Transverse colon (tissue), 4 donors: Measurements from ENCODE around the gene TNFSF15. TPM values are rescaled to one million over a fixed set of nuclear protein-coding genes. Genes with fewer than 3 reads are reported as not detected.

Source experiments
- DNase-seq: peaks from one replicate; pipeline ENCODE4 v3.0.0-alpha.2; 2019
- H3K27ac ChIP-seq, 4 donors: fragments of 200-600 bp; sonication (generic); 2 replicates each; pipeline ENCODE4 v1.5.1; 2016 to 2018; ENCODE audit warnings: inconsistent platforms in 4 of 4
- H3K27me3 ChIP-seq: fragments of 200-600 bp; sonication (generic); 2 replicates; pipeline ENCODE4 v1.5.1; 2017; ENCODE audit warnings: inconsistent platforms
- H3K36me3 ChIP-seq, 4 donors: fragments of 200-600 bp; sonication (generic); 2 replicates each; pipeline ENCODE4 v1.5.1; 2017 to 2019; ENCODE audit warnings: inconsistent platforms in 4 of 4
- H3K4me1 ChIP-seq, 4 donors: fragments of 200-600 bp; sonication (generic); 2 replicates each; pipeline ENCODE4 v1.5.1; 2017 to 2020; ENCODE audit warnings: inconsistent platforms in 4 of 4
- H3K4me3 ChIP-seq, 4 donors: fragments of 200-600 bp; sonication (generic); 1 replicate in 1 of 4; 2 replicates in 3 of 4; pipeline versions ENCODE4 v1.5.1 to v1.6.1; 2017 to 2019; ENCODE audit warnings: inconsistent platforms in 4 of 4
- H3K9me3 ChIP-seq, 2 donors: fragments of 200-600 bp; sonication (generic); 2 replicates each; pipeline ENCODE4 v1.5.1; 2017 to 2019; ENCODE audit warnings: inconsistent platforms in 2 of 2
- CTCF ChIP-seq, 5 experiments: fragments of 200-600 bp in 3 of 5; fragments of 450-650 bp in 2 of 5; sonication (generic) in 3 of 5; IDR thresholded peaks; 1 replicate in 2 of 5; 2 replicates in 3 of 5; pipeline ENCODE4 v1.5.1; 2016 to 2017; ENCODE audit warnings: antibody characterized with exemption in 5 of 5, inconsistent platforms in 3 of 5, mild to moderate bottlenecking in 2 of 5, moderate library complexity in 1 of 5
- EP300 ChIP-seq: sonication (generic); formaldehyde crosslinking; IDR thresholded peaks from one replicate; pipeline ENCODE4 v1.6.1; 2017; ENCODE audit warnings: antibody characterized with exemption, low read depth
- POLR2A ChIP-seq: fragments of 450-650 bp; IDR thresholded peaks from one replicate; pipeline ENCODE4 v1.6.1; 2016; ENCODE audit warnings: antibody characterized with exemption, mild to moderate bottlenecking, moderate library complexity
- POLR2AphosphoS5 ChIP-seq, 3 donors: sonication (generic); formaldehyde crosslinking; IDR thresholded peaks; one replicate each; pipeline ENCODE4 v1.6.1; 2016; ENCODE audit warnings: antibody characterized with exemption in 3 of 3
- WGBS, 2 donors: methylation state at CpG; one replicate each; pipeline ENCODE4 v1.1.5; 2018; ENCODE audit warnings: low coverage in 1 of 2; 5-methylcytosine and 5-hydroxymethylcytosine counted together
- in situ Hi-C, 4 donors: fragments of 200-750 bp; cut with MboI; loops; one replicate each; pipeline versions ENCODE4 v1.15.0 to v1.15.1; 2017; ENCODE audit warnings: low sequenced_read_pairs in 3 of 4, low pct_ligation_motif_present in 1 of 4, low pct_unique_long_range_greater_than_20kb in 1 of 4
- intact Hi-C: fragments of 100-400 bp; cut with DNase I; formaldehyde crosslinking; loops from one replicate; pipeline ENCODE4 v1.15.1; 2023; ENCODE audit warnings: low total_unique reads
- total RNA-seq, 4 donors: library from RNA; depleted of rRNA; stranded (reverse); fragments of >200 nt; gene quantifications; one replicate each; pipeline ENCODE4 v1.1.0, GENCODE V29; 2016

TNFSF15 gene
- total RNA-seq, 4 donors from 2014 or later, result 0.37 to 2.0 (median 1.9) TPM

- 95 to 96% methylated on average over 3 to 4 of the region's 4 CpGs for WGBS, 2 donors
- Histone ChIP-seq H3K36me3 (no peaks in the 10 kb centered on the region), H3K27ac (no peak overlapping the region), H3K27me3 (no peaks in the 10 kb centered on the region), H3K9me3 (no peaks in the 10 kb centered on the region), H3K4me3 (no peak overlapping the region), H3K4me1 (peaks cover 0 to 13% (median 12%) of the 10 kb centered on the region in 4 donors)
- intact Hi-C loops, result no loop called here
- TF ChIP-seq POLR2A (no peak), EP300 (no peak), POLR2AphosphoS5 (IDR thresholded peaks at IDR 0.05) (no peak), CTCF (IDR thresholded peaks at IDR 0.05) (no peak)
- no peak for DNase-seq
- in situ Hi-C loops, result no loop called here
Measured at GRCh38 chr9:114847492-114848417, 41.9 kb upstream of the TNFSF15 start.

- no peak for DNase-seq
- Histone ChIP-seq H3K4me1 (no peaks in the 10 kb centered on the region), H3K4me3 (no peak overlapping the region), H3K27ac (no peak overlapping the region), H3K36me3 (no peaks in the 10 kb centered on the region), H3K27me3 (no peaks in the 10 kb centered on the region), H3K9me3 (no peaks in the 10 kb centered on the region)
- intact Hi-C loops, result no loop called here
- in situ Hi-C loops, result no loop called here
- no peak for TF ChIP-seq EP300
- TF ChIP-seq POLR2AphosphoS5 (IDR thresholded peaks at IDR 0.05), result no peak
- TF ChIP-seq CTCF (IDR thresholded peaks at IDR 0.05), result no peak
- TF ChIP-seq POLR2A, result no peak
- 94 to 97% methylated on average over 5 of the region's 5 CpGs for WGBS, 2 donors
Measured at GRCh38 chr9:114845373-114845772, 39.5 kb upstream of the TNFSF15 start.

- Histone ChIP-seq H3K27ac (no peak overlapping the region), H3K27me3 (no peaks in the 10 kb centered on the region), H3K4me3 (no peak overlapping the region), H3K9me3 (no peaks in the 10 kb centered on the region), H3K36me3 (no peaks in the 10 kb centered on the region), H3K4me1 (no peaks in the 10 kb centered on the region)
- intact Hi-C loops (no loop called here), in situ Hi-C loops (no loop called here)
- 60 to 64% methylated on average over 3 of the region's 3 CpGs for WGBS, 2 donors
- no peak for TF ChIP-seq CTCF (IDR thresholded peaks at IDR 0.05)
- no peak for TF ChIP-seq POLR2AphosphoS5 (IDR thresholded peaks at IDR 0.05)
- no peak for TF ChIP-seq EP300
- TF ChIP-seq POLR2A, result no peak
- no peak for DNase-seq
Measured at GRCh38 chr9:114844766-114845165, 38.9 kb upstream of the TNFSF15 start.

- no peaks in the 10 kb centered on the region for H3K4me1 ChIP-seq
- no peak for TF ChIP-seq POLR2A
- no peak for TF ChIP-seq EP300
- no peak for TF ChIP-seq POLR2AphosphoS5 (IDR thresholded peaks at IDR 0.05)
- TF ChIP-seq CTCF (IDR thresholded peaks at IDR 0.05), result no peak
- in situ Hi-C loops, result no loop called here
- H3K27me3 ChIP-seq, result no peaks in the 10 kb centered on the region
- intact Hi-C loops, result loop anchor here (1.0 kb wide), 1 partner anchor 14 kb away; no protein-coding TSS in a partner anchor
- no peak for DNase-seq
- no peaks in the 10 kb centered on the region for H3K36me3 ChIP-seq
- no peak overlapping the region for H3K4me3 ChIP-seq
- H3K9me3 ChIP-seq, result no peaks in the 10 kb centered on the region
- H3K27ac ChIP-seq, result no peak overlapping the region
Measured at GRCh38 chr9:114837923-114838322, 32.1 kb upstream of the TNFSF15 start.
